Smooth muscle cell (in vitro differentiated cells): ENCODE data around the gene IL17REL. TPM values are rescaled to one million over a fixed set of nuclear protein-coding genes. Genes with fewer than 3 reads are reported as not detected.

Source experiments
- DNase-seq: peaks from one replicate; lab custom pipeline; 2025; ENCODE audit not compliant: unreplicated experiment; lab: John Stamatoyannopoulos, UW
- H2AFZ ChIP-seq: fragments of 200-600 bp; sonication (generic); 2 replicates; pipeline ENCODE4 v1.6.0; 2016; ENCODE audit warnings: antibody characterized with exemption, low read depth, mild to moderate bottlenecking
- H3F3A ChIP-seq: fragments of 200-600 bp; sonication (generic); 2 replicates; pipeline ENCODE4 v1.6.0; 2017; ENCODE audit warnings: antibody characterized with exemption, low read depth
- H3K27ac ChIP-seq: fragments of 200-600 bp; sonication (generic); 2 replicates; pipeline ENCODE4 v1.5.1; 2016; ENCODE audit warnings: low read depth, mild to moderate bottlenecking
- H3K27me3 ChIP-seq: fragments of 200-600 bp; sonication (generic); 2 replicates; pipeline ENCODE4 v1.6.1; 2016; ENCODE audit warnings: low read depth, mild to moderate bottlenecking
- H3K36me3 ChIP-seq: fragments of 200-600 bp; sonication (generic); 2 replicates; pipeline ENCODE4 v1.5.1; 2016; ENCODE audit warnings: low read depth
- H3K4me1 ChIP-seq: fragments of 200-600 bp; sonication (generic); 2 replicates; pipeline ENCODE4 v1.5.1; 2016; ENCODE audit warnings: low read depth
- H3K4me2 ChIP-seq: fragments of 200-600 bp; sonication (generic); 2 replicates; pipeline ENCODE4 v1.6.0; 2016; ENCODE audit warnings: mild to moderate bottlenecking
- H3K4me3 ChIP-seq: fragments of 200-600 bp; sonication (generic); 2 replicates; pipeline ENCODE4 v1.5.1; 2016; ENCODE audit warnings: mild to moderate bottlenecking
- H3K79me2 ChIP-seq: fragments of 200-600 bp; sonication (generic); 2 replicates; pipeline ENCODE4 v1.6.0; 2016; ENCODE audit warnings: low read depth, mild to moderate bottlenecking
- H3K9ac ChIP-seq: fragments of 200-600 bp; sonication (generic); 2 replicates; pipeline ENCODE4 v1.6.0; 2016; ENCODE audit warnings: low read depth
- H3K9me3 ChIP-seq: fragments of 200-600 bp; sonication (generic); replicated peaks from 2 replicates; pipeline ENCODE4 v1.5.1; 2016; ENCODE audit warnings: low read depth
- H4K20me1 ChIP-seq: fragments of 200-600 bp; sonication (generic); 2 replicates; pipeline ENCODE4 v1.6.0; 2016; ENCODE audit warnings: low read depth
- CTCF ChIP-seq: fragments of 200-600 bp; sonication (generic); IDR thresholded peaks from 2 replicates; pipeline ENCODE4 v1.5.1; 2017; ENCODE audit warnings: borderline replicate concordance, mild to moderate bottlenecking, antibody characterized with exemption; ENCODE audit not compliant: insufficient read depth, poor library complexity, severe bottlenecking
- WGBS: methylation state at CpG from one replicate; pipeline ENCODE4 v1.1.7; 2016; ENCODE audit warnings: low lambda C conversion rate; 5-methylcytosine and 5-hydroxymethylcytosine counted together
- polyA plus RNA-seq: library from polyadenylated mRNA; unstranded; fragments of >200 nt; fragmentation: Nextera tagmentation; extraction: Ambion mirVana; gene quantifications from 2 replicates; pipeline ENCODE4 v1.2.1, GENCODE V29; 2016
- total RNA-seq: library from RNA; depleted of rRNA; stranded (reverse); fragments of >200 nt; gene quantifications from 2 replicates; pipeline ENCODE4 v1.2.3, GENCODE V29; 2014

IL17REL gene
- total and polyA plus RNA-seq, 2 experiments from 2014 or later, result 0.04 TPM; not detected in 1

GRCh38 chr22:50048061-50048765 lies 35.6 kb upstream of the IL17REL start:
- Histone ChIP-seq H3K4me2 (no peak overlapping the region), H3K4me3 (no peak overlapping the region), H3K4me1 (no peaks in the 10 kb centered on the region), H3K27me3 (no peaks in the 10 kb centered on the region), H3F3A (no peaks in the 10 kb centered on the region), H3K9me3 (no peaks in the 10 kb centered on the region), H3K9ac (no peak overlapping the region), H3K36me3 (no peaks in the 10 kb centered on the region), H4K20me1 (no peaks in the 10 kb centered on the region), H3K79me2 (no peaks in the 10 kb centered on the region), H3K27ac (no peak overlapping the region), H2AFZ (no peak overlapping the region)
- no peak for TF ChIP-seq CTCF
- 92% methylated on average over 12 of the region's 12 CpGs for WGBS
- DNase-seq, result no peak

GRCh38 chr22:50047346-50047745 lies 34.8 kb upstream of the IL17REL start:
- DNase-seq, result no peak
- H3F3A ChIP-seq, result no peaks in the 10 kb centered on the region
- no peaks in the 10 kb centered on the region for H3K27me3 ChIP-seq
- H3K9me3 ChIP-seq, result no peaks in the 10 kb centered on the region
- H3K4me1 ChIP-seq, result no peaks in the 10 kb centered on the region
- TF ChIP-seq CTCF, result no peak
- H3K4me2 ChIP-seq, result no peak overlapping the region
- 97% methylated on average over 15 of the region's 16 CpGs for WGBS
- H4K20me1 ChIP-seq, result no peaks in the 10 kb centered on the region
- H3K4me3 ChIP-seq, result no peak overlapping the region
- no peaks in the 10 kb centered on the region for H3K79me2 ChIP-seq
- H3K9ac ChIP-seq, result no peak overlapping the region
- H3K27ac ChIP-seq, result no peak overlapping the region
- H2AFZ ChIP-seq, result no peak overlapping the region
- no peaks in the 10 kb centered on the region for H3K36me3 ChIP-seq

GRCh38 chr22:50046481-50047245 lies 34.1 kb upstream of the IL17REL start:
- H3K9ac ChIP-seq, result no peak overlapping the region
- DNase-seq, result no peak
- no peak for TF ChIP-seq CTCF
- no peak overlapping the region for H3K4me3 ChIP-seq
- H3F3A ChIP-seq, result no peaks in the 10 kb centered on the region
- 94% methylated on average over 21 of the region's 27 CpGs for WGBS
- no peaks in the 10 kb centered on the region for H3K9me3 ChIP-seq
- no peaks in the 10 kb centered on the region for H3K27me3 ChIP-seq
- H3K27ac ChIP-seq, result no peak overlapping the region
- no peaks in the 10 kb centered on the region for H4K20me1 ChIP-seq
- no peaks in the 10 kb centered on the region for H3K36me3 ChIP-seq
- H3K4me2 ChIP-seq, result no peak overlapping the region
- H3K4me1 ChIP-seq, result no peaks in the 10 kb centered on the region
- no peak overlapping the region for H2AFZ ChIP-seq
- no peaks in the 10 kb centered on the region for H3K79me2 ChIP-seq
